HCT116 (cell line): ENCODE measurements around the gene NOX1.

ENCODE experiments used
- EZH2 ChIP-seq: fragments of 200-600 bp; sonication (generic); IDR thresholded peaks from 2 replicates; pipeline ENCODE4 v1.6.1; 2017; ENCODE audit warnings: antibody characterized with exemption, mixed run types
- POLR2A ChIP-seq: IDR thresholded peaks from 2 replicates; pipeline ENCODE4 v1.7.0; 2011; ENCODE audit warnings: borderline replicate concordance; ENCODE audit not compliant: insufficient read depth, insufficient read length; ENCODE audit errors: extremely low read depth
- POLR2AphosphoS5 ChIP-seq: IDR thresholded peaks from 2 replicates; pipeline ENCODE4 v1.6.1; 2011; ENCODE audit warnings: mild to moderate bottlenecking, low read depth, low read length, moderate library complexity
- SP1 ChIP-seq: IDR thresholded peaks from 2 replicates; pipeline ENCODE4 v1.6.1; 2012; ENCODE audit warnings: low read depth
- YY1 ChIP-seq: IDR thresholded peaks from 2 replicates; pipeline ENCODE4 v1.6.1; 2011; ENCODE audit warnings: low read length, low read depth, moderate library complexity, mild to moderate bottlenecking; ENCODE audit not compliant: insufficient replicate concordance; ENCODE audit errors: extremely low read depth
- ZNF274 ChIP-seq: fragments of 200-500 bp; sonication (Bioruptor generic); IDR thresholded peaks from 2 replicates; pipeline ENCODE4 v1.6.1; 2014; ENCODE audit warnings: mild to moderate bottlenecking, low read depth, low read length, inconsistent platforms
- TF ChIP-seq, protein P1 (sequence below), 3 experiments: fragments of 200-600 bp in 1 of 3; sonication (generic) in 1 of 3; IDR thresholded peaks in 2 of 3; conservative IDR thresholded peaks in 1 of 3; 2 replicates each; pipeline ENCODE4 v1.5.1; 2012 to 2017; ENCODE audit warnings: low read depth in 2 of 3, low read length in 2 of 3, antibody characterized with exemption in 1 of 3, borderline replicate concordance in 1 of 3, control low read depth in 1 of 3, mild to moderate bottlenecking in 1 of 3, mixed read lengths in 1 of 3, mixed run types in 1 of 3, moderate library complexity in 1 of 3; ENCODE audit not compliant: insufficient read depth in 1 of 3
- TF ChIP-seq, protein P2 (sequence below): IDR thresholded peaks from 2 replicates; pipeline ENCODE4 v1.6.1; 2012
- TF ChIP-seq, protein P3 (sequence below): IDR thresholded peaks from 2 replicates; pipeline ENCODE4 v1.6.1; 2011; ENCODE audit warnings: mild to moderate bottlenecking, low read length, moderate library complexity; ENCODE audit not compliant: insufficient replicate concordance; ENCODE audit errors: extremely low read depth
- TF ChIP-seq, protein P4 (sequence below): IDR thresholded peaks from 2 replicates; pipeline ENCODE4 v1.6.1; 2012; ENCODE audit warnings: low read depth

DNA sequence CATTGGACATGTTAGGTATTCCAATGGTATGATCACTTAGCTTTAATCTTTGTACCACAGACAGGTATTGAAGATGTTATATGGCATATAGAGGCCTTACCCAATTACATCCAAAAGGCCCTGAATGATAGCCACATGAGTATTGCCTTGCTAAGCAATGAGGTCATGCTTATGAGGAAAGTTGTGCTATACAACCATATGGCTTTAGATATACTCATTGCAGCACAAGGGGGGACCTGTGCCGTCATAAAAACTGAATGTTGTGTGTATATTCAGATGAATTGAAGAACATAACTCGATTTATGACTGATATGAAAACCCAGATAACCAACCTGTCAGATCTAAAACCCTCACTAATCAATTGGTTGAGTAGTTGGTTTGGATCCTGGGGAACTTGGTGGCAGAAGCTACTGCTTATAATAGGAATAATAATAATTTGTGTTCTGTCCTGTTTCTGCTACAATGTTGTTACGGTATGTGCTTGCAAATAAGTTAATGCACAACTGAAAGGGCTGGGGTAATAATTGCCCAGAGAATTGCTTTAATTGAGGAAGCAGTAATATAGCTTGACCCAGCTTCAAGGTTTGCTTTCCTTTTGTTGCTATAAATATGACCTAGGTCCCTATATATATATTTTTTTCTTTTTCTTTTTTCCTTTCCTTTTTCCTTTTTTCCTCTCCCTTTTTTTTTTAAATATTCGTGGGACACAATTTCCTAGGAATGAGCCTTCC is 75.5 kb downstream of the NOX1 start:
- TF ChIP-seq POLR2A (no peak), SP1 (no peak), POLR2AphosphoS5 (no peak), EZH2 (no peak), ZNF274 (no peak), YY1 (no peak)
- TF ChIP-seq, protein P1, sequence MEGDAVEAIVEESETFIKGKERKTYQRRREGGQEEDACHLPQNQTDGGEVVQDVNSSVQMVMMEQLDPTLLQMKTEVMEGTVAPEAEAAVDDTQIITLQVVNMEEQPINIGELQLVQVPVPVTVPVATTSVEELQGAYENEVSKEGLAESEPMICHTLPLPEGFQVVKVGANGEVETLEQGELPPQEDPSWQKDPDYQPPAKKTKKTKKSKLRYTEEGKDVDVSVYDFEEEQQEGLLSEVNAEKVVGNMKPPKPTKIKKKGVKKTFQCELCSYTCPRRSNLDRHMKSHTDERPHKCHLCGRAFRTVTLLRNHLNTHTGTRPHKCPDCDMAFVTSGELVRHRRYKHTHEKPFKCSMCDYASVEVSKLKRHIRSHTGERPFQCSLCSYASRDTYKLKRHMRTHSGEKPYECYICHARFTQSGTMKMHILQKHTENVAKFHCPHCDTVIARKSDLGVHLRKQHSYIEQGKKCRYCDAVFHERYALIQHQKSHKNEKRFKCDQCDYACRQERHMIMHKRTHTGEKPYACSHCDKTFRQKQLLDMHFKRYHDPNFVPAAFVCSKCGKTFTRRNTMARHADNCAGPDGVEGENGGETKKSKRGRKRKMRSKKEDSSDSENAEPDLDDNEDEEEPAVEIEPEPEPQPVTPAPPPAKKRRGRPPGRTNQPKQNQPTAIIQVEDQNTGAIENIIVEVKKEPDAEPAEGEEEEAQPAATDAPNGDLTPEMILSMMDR (IDR thresholded peaks at IDR 0.05 in 2 of 3, conservative IDR thresholded peaks at IDR 0.05 in 1 of 3; ENCODE audit: borderline replicate concordance in 1 of 3, insufficient read depth in 1 of 3, low read depth in 2 of 3, low read length in 2 of 3), result no peak
- TF ChIP-seq, protein P2, sequence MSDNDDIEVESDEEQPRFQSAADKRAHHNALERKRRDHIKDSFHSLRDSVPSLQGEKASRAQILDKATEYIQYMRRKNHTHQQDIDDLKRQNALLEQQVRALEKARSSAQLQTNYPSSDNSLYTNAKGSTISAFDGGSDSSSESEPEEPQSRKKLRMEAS, result no peak
- TF ChIP-seq, protein P3, sequence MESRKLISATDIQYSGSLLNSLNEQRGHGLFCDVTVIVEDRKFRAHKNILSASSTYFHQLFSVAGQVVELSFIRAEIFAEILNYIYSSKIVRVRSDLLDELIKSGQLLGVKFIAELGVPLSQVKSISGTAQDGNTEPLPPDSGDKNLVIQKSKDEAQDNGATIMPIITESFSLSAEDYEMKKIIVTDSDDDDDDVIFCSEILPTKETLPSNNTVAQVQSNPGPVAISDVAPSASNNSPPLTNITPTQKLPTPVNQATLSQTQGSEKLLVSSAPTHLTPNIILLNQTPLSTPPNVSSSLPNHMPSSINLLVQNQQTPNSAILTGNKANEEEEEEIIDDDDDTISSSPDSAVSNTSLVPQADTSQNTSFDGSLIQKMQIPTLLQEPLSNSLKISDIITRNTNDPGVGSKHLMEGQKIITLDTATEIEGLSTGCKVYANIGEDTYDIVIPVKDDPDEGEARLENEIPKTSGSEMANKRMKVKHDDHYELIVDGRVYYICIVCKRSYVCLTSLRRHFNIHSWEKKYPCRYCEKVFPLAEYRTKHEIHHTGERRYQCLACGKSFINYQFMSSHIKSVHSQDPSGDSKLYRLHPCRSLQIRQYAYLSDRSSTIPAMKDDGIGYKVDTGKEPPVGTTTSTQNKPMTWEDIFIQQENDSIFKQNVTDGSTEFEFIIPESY, result no peak
- TF ChIP-seq, protein P4, sequence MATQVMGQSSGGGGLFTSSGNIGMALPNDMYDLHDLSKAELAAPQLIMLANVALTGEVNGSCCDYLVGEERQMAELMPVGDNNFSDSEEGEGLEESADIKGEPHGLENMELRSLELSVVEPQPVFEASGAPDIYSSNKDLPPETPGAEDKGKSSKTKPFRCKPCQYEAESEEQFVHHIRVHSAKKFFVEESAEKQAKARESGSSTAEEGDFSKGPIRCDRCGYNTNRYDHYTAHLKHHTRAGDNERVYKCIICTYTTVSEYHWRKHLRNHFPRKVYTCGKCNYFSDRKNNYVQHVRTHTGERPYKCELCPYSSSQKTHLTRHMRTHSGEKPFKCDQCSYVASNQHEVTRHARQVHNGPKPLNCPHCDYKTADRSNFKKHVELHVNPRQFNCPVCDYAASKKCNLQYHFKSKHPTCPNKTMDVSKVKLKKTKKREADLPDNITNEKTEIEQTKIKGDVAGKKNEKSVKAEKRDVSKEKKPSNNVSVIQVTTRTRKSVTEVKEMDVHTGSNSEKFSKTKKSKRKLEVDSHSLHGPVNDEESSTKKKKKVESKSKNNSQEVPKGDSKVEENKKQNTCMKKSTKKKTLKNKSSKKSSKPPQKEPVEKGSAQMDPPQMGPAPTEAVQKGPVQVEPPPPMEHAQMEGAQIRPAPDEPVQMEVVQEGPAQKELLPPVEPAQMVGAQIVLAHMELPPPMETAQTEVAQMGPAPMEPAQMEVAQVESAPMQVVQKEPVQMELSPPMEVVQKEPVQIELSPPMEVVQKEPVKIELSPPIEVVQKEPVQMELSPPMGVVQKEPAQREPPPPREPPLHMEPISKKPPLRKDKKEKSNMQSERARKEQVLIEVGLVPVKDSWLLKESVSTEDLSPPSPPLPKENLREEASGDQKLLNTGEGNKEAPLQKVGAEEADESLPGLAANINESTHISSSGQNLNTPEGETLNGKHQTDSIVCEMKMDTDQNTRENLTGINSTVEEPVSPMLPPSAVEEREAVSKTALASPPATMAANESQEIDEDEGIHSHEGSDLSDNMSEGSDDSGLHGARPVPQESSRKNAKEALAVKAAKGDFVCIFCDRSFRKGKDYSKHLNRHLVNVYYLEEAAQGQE, result no peak
